KBM-7 (cell line): ENCODE results near the gene SLC4A4.

Experiments
- DNase-seq: peaks from one replicate; pipeline ENCODE4 v3.0.0-alpha.2; 2015
- in situ Hi-C: fragments of 300-500 bp; cut with MboI; formaldehyde crosslinking; loops from 2 replicates; pipeline ENCODE4 v1.14.3; 2020; ENCODE audit warnings: low sequenced_read_pairs, low pct_unique_long_range_greater_than_20kb, mixed read lengths

SLC4A4 gene

DNA sequence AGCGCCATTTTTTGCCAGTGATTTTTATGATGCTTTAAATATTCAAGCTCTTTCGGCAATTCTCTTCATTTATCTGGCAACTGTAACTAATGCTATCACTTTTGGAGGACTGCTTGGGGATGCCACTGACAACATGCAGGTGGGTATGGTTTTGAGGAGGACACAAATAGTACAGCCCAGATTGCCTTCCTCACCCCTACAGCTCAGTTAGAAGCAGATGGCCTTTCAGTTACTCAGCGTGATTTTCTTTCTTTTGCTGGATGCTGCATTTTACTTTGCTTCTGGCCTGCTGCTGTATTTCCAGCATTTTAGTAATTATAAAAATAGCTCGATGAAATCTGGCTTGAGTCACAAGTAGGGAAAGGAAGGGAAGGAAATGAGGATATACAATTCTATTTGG is 114.7 kb downstream of the SLC4A4 start:
- in situ Hi-C loops = no loop called here
- DNase-seq = no peak

DNA sequence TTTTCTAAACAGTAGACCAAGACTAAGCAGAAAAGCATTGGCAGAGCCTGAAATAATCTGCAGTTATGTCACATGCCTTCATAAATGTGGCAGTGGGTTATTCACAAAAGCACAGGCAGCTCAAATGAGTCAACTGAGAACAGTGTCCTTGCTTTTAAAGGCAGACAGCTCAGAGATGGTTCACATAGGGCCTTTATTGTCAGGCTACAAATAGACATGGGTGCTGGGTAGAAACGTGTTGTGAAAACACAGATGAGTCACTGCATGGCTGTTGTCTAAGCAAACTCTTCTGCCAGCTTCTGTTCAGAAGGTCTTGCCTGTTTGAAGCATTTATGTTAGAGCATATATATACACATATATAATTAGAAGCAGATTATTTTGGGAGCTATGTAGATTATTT is 118.0 kb downstream of the SLC4A4 start:
- no peak for DNase-seq
- in situ Hi-C loops = no loop called here

DNA sequence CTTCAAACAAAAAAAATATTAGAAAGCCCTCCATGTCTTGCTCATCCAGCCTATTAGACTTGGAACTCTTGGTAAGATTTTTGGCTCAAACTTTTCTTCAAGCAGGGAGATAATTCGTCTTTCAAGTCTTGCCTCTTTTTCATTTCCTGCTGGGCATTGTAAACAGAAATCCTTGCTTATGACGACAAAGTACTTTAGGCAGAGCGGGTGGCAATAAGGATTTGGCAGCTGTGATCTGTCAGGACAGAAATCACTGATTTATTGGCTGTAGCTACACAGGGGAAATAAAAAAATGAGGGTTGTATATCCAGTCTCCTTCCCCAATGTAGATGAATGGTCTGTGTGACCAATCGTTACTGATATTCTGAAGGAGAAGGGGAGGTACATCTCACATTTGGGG is 121.6 kb downstream of the SLC4A4 start:
- DNase-seq = no peak
- in situ Hi-C loops = no loop called here

DNA sequence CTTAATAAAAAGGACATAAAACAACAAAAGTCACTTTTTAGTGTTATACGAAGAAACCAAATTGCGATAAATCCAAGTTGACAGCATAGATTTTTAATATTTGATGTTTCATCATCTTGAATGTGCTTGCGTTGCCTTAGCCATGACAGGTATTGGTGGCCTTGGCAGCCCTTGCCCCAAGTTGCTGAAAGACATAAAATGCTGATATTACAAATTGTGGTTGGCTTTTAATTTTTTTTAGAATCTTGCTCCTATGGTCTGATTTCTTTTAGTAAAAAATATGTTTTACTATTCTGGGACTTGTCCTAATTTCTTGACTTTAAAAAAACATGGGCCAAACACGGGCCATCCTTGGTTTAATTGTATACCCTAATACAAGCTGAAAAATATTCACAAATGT is 122.6 kb downstream of the SLC4A4 start:
- DNase-seq = no peak
- in situ Hi-C loops = no loop called here

DNA sequence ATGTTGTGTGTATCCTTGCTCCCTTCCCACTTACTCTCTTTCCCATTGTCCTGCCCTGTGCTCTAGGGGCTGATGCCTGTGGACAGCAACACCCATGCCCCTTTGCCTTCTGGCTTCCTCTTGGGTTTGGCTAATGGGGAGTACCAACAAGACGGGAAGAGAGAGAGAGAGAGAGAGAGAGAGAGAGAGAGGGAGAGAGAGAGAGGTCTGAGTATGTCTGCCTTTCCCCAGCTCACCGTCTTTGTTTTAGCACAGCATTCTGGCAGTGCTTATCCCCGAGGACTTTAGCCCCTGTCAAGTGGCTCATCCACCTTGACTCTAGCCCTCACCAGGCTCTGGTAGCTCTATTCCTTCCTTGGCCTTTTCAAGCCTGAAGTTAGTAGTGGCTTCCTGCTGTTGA is 128.0 kb downstream of the SLC4A4 start:
- no peak for DNase-seq
- in situ Hi-C loops = no loop called here

DNA sequence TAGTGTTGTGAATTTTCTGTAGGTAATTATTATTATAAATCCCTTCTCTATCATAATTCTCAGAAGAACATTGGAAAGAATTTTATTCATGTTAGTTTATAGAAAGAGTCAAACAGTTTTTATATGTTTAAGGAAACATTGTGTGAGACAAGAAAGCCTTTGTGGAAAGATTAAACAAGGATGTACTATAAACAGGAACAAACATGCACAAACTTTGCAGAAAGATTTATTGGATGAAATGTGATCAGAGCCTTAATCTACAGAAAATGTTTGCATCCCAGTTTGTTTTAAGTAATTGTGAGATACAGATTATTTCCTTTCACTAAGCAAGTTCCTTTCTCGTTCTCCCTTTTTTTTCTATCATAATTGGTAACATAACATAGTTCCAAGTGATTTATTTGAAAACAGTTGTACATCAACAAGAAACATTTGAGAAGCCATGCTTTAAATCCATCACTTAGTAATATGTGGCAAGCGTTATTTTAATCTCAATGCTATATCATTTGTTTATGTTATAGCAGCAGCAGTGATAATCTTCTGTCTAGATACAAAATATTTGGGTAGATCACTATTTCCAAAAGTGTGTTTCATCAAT is 129.4 kb downstream of the SLC4A4 start:
- DNase-seq = no peak
- in situ Hi-C loops = no loop called here

DNA sequence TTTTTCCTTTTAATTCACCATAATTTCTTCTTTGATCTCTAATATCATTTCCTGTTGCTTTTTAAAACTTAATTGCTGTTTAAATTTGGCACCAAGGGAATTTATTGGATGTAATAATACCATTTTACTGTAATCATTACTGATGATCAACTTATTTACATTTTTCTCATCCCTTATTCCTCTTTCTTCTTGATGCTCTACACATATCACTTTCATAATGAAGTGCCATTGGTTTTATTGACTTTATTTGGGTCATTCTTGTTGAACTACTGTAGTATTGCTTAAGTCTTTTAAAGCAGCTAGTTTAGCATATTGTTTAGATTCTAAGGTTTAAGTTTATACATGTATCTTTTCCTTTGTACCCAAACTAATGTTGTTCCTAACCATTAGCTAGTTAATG is 130.7 kb downstream of the SLC4A4 start:
- in situ Hi-C loops = no loop called here
- DNase-seq = no peak

DNA sequence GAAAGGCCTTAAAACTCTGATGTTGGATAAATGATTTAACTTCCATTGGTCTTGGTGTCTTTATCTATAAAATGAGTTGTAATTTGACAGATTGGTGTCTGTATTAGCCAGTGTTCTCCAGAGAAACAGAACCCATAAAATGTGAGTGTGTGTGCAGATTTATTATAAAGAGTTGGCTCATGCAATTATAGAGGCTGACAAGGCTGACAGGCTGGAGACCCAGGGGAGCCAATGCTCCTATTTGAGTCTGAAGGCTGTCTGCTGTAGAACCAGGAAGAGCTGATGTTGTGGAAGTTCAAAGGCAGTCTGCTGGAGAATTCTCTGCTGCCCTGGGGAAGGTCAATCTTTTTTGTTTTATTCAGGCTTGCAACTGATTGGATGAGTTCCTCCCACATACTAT is 131.7 kb downstream of the SLC4A4 start:
- DNase-seq = no peak
- in situ Hi-C loops = no loop called here

DNA sequence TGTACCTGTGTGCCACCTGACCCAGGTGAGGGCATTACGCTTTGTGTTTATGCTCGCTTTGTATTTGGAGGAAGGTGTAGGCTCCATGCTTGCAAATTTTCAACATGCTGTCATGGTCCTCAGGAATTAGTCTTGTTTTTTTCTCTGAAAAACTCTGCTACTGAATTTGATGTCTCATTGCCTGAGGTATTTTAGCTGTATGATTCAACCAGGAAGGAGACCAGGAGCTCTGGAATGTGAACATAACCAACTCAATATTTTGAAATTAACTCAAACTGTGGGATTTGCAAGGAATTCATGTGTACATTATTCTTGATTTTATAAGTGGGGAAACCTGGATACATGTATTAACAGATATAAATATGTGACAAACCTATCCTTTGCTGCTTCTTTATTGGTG is 134.1 kb downstream of the SLC4A4 start:
- in situ Hi-C loops = no loop called here
- DNase-seq = no peak

DNA sequence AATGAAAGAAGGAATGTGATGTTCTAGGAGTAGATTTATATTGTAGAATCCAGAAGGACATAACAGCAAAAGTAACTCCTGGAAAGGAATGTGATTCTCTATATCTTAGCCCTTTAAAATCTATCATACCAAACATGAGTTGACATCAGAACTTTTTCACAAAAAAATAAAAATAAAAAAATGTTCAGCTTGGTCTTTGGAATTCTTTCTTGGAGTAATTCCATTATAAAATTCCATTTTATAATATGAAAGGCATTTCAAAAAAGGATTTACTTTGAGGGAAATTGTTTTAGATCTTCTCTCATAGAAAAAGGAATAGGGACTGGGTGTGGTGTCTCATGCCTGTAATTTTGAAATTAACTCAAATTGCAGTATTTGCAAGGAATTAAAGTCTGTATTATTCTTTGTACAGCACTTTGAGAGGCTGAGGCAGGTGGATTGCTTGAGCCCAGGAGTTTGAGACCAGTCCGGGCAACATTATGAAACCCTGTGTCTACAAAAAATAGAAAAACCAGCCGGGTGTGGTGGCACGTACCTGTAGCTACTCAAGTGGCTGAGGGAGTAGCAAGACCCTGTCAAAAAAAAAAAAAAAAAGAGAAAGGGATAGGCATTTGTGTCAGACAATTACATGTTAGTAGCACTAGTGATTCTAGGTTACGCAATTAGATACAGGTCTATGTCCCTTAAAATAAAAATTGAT is 134.9 kb downstream of the SLC4A4 start:
- in situ Hi-C loops = no loop called here

DNA sequence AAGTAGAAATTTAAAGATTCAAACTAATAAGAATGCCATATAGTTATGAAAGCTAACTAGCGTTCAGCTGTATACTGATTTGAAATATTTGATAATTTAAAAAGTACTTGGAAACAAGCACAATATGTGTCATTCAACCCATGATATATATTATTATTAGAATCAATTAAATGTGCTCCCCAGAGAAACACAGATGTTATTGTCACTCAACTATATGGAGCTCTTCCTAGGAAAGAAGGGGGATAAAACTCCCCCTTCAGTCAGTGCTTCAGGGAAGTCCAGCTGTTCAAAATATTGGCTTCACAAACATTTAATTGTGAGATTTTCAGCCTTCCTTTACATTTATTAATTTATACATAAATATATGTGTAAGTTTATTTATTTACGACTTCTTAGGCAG is 135.9 kb downstream of the SLC4A4 start:
- in situ Hi-C loops = no loop called here
- DNase-seq = no peak

More for the DNA sequence above, 134.9 kb downstream of the SLC4A4 start:
- no peak for DNase-seq

DNA sequence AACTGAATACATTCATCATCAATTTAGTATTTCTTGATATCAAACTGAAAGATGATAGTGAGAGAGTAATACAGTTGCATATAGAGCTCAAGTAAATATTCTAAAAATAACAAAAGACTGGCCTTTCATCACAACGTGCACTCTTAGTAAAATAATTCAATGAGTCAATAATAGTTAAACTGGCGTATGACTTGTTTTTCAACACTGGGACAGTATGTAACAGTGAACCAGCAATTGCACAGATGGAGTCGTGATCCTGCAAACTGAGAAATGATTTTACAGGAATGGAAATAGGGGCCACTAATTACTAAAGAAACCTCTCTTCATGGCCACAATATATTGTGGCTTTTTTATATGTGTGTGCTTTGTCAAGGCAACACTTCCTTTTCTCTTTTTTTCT is 137.4 kb downstream of the SLC4A4 start:
- DNase-seq = no peak
- in situ Hi-C loops = no loop called here

DNA sequence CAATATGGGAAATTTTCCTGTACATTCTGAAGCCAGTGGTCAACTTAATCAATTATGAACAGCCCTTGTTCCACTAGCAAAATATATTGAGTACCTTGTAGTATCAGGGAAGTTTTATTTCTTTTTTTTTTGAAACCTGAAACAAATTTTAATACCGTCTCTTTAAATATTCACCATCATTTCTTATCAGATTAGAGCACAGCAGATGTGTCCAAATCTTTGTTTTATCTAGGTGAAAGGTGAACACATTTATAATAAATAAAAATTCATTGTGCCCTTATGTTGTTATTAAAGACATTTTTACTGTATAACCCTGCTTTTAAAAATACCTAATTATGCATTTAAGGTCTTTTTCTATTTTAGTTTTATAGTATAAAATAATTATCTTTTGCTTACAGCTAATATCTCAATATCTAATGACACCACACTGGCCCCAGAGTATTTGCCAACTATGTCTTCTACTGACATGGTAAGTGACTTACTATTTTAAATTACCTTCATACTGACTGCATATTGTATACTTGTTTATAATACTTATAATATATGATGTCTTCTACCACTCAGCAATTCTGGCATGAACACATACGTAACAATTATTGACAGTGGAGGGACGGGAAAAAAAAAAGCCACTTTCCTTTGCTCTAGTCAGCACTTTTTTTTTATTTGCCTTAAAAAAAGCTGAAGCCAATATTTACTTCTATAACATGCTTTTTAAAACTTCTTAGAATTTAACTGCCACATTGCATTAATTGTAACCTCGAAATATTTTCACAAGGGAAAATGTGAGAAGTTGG is 147.9 kb downstream of the SLC4A4 start:
- in situ Hi-C loops = no loop called here
- no peak for DNase-seq

DNA sequence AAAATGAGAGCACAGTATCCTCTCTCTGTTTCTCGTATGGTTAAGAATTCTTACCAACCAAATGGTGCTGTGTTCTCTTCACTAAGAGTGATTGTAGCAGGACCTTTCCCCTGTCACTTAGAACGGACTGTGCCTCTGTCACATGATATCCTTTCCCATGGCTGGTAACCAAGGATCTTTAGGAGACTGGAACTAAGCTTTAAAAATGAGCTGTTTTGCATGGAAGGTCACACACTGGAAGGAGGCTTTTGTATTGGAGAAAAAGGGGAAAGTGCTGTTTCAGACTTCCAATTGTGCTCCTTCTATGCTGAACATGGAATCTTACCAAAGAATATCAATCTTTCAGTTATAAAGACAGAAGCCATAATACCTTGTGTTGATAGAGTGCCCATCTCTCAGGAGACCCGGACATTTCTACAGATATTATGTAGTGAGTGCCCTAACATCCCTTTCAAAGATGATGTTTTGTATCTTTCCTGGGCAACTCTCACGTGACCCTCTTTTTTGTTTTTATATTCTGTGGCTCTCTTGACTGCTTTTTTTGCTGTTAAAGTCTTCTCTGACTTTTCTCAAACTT is 148.6 kb downstream of the SLC4A4 start:
- in situ Hi-C loops = no loop called here

DNA sequence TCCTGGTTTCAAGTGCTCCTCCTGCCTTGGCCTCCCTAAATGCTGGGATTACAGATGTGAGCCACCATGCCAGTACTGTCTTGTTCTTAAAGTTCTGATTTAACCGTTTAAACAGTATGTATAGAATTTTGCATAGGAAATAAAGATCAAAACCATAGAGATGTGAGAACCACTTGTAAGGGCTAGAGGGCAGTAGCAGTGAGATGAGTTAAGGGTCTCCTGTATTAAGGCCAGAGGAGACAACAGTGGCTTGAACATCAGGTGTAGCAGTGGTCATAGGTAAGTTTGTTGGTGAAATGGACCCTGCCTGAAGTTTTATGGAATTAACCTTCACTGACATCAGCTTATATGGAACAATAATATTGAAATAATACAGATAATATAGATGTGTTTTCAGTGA is 155.7 kb downstream of the SLC4A4 start:
- in situ Hi-C loops = no loop called here
- DNase-seq = no peak

More for the DNA sequence above, 148.6 kb downstream of the SLC4A4 start:
- no peak for DNase-seq

DNA sequence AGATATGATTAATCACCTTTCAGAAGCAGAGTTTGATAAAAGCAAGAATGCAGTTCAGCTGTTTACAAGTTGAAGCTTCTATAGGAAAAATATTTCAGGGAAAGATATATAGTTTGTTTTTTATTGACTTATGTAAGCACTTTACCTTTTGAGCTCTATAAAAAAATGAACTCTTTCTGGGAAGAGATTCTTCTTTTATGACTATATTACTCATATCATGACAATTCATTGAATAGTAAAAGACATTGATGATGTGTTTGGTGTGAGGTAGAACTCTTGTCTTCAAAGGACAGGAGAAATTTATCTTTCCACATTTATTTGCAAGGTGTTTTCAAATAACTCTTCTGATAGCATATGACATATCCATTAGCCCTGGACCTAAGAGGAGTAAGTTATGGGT is 156.6 kb downstream of the SLC4A4 start:
- in situ Hi-C loops = no loop called here
- no peak for DNase-seq

DNA sequence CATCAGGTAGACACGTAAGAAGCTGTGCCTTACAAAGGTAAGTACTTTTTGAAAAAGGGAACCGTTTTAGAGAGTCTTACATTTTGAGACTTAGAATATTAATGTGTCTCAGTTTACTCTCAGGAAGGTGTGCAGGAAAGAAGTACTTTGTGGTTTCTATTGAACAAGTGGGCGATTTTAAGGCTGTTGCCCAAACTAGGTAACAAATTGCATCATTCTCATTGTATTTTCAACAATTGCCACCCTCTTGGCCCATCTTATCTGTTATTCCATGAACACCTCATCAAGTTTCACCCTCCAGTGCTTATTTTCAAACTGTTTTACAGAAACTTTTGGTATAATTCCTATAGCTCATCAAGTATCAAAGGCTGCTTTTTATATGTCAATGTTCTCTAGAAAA is 158.3 kb downstream of the SLC4A4 start:
- in situ Hi-C loops = no loop called here
- no peak for DNase-seq

DNA sequence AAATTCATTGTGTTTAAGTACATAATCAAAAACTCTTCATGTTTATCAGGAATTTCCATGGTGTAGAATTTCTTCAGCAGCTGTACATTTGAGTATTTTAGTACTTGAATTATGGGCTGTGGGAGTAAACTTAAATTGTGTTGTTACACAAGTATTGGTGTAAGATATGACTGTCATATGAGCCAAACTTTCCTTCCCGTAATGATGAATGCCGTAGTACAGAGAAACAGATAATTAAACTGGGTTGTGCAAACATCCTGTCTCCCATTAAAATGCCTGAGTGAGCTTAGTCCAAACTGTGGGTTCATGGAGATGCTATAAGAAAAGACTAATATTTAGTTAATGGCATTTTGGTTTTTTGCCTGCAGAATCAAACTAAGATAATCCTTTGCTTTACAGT is 159.2 kb downstream of the SLC4A4 start:
- in situ Hi-C loops = no loop called here
- no peak for DNase-seq

DNA sequence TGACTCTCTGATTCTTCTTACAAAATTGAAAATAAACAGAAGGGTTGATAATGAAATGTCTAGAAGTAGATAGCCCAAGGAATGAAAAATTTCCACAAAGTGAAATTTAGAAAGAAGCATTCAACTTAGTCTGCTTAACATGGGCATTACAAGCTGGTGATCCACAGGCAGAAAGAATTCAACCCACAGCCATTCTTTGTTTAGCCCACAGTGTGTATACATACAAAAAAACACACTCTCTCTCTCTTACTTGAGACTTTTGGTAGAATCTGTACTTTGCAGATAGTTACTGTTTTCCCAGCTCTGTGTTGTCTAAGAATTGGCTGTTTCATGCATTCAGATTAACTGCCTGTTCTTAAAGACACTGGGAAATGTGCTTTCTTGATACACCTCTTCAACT is 159.8 kb downstream of the SLC4A4 start:
- in situ Hi-C loops = no loop called here

DNA sequence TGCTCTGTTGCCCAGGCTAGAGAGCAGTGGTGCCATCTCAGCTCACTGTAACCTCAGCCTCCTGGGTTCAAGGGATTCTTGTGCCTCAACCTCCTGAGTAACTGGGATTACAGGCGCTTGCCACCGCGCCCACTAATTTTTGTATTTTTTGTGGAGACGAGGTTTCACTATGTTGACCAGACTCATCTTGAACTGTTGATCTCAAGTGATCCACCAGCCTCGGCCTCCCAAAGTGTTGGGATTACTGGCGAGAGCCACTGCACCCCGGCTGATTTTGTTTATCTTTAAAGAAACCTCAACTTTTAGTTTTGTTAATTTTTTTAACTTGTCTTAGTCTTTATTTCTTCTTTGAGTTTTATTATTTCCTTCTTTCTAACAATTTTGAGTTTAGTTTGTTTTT is 163.2 kb downstream of the SLC4A4 start:
- in situ Hi-C loops = no loop called here

More for the DNA sequence above, 159.8 kb downstream of the SLC4A4 start:
- no peak for DNase-seq

More for the DNA sequence above, 163.2 kb downstream of the SLC4A4 start:
- no peak for DNase-seq
